ENCODE results near the gene SFRP5. TPM values are rescaled to one million over a fixed set of nuclear protein-coding genes. Genes with fewer than 3 reads are reported as not detected.

The SFRP5 gene
- total RNA-seq, 1 donor from 2014 or later, result not detected

DNA sequence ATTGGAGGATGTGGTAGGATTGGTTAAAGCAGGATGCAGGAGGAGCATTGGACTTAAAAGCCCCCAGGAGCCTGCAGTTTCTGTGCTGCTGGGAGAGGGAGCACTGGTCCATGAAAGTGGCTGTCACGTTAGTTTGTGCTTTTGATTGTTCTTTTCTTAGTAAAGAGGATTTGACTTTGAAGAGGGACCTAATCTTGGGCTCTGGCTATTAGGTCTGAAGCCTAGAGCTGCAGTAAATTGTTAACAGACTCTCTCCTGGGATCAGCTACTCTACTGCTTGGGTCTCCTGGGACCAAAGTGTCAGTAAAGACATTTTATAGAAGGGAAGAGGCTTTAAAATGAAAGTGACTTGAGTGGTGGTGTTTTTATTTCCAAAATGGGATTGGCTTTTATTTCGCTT is 31.2 kb downstream of the SFRP5 start:
- TF ChIP-seq EZH2phosphoT487 (IDR thresholded peaks at IDR 0.05) (no peak), EZH2 (IDR thresholded peaks at IDR 0.05) (no peak), CTCF (IDR thresholded peaks at IDR 0.05) (no peak)
- Histone ChIP-seq H3K9me3 (ENCODE audit: low read depth) (no peaks in the 10 kb centered on the region), H3K4me3 (no peak overlapping the region), H3K27me3 (peaks cover 12% of the 10 kb centered on the region), H3K4me2 (no peak overlapping the region), H3K79me2 (ENCODE audit: low read depth) (peaks cover 28% of the 10 kb centered on the region), H4K20me1 (ENCODE audit: low read depth) (peaks cover 32% of the 10 kb centered on the region), H2AFZ (replicated peaks) (no peak overlapping the region), H3K27ac (no peak overlapping the region), H3K4me1 (peaks cover 3% of the 10 kb centered on the region), H3F3A (ENCODE audit: low read depth) (no peaks in the 10 kb centered on the region), H3K36me3 (no peaks in the 10 kb centered on the region), H3K9ac (no peak overlapping the region)
- no peak overlapping the region for H3K27ac Mint-ChIP-seq
- DNase-seq (ENCODE audit: low spot score), result no peak
- peaks cover 7% of the 10 kb centered on the region for H3K27me3 Mint-ChIP-seq (ENCODE audit: insufficient read depth, low read depth)
- no peaks in the 10 kb centered on the region for H3K9me3 Mint-ChIP-seq
- peaks cover 19% of the 10 kb centered on the region for H3K36me3 Mint-ChIP-seq
- peak overlapping the region; percentile 9 for H3K4me3 Mint-ChIP-seq
- H3K4me1 Mint-ChIP-seq, result peaks cover 52% of the 10 kb centered on the region

GRCh38 chr10:97738616-97739015 is 33.2 kb downstream of the SFRP5 start:
- Histone ChIP-seq H3K9ac (no peak overlapping the region), H3K27me3 (peaks cover 32% of the 10 kb centered on the region), H3K27ac (no peak overlapping the region), H3K4me1 (peaks cover 3% of the 10 kb centered on the region), H3K4me3 (no peak overlapping the region), H3K9me3 (ENCODE audit: low read depth) (no peaks in the 10 kb centered on the region), H3K79me2 (ENCODE audit: low read depth) (peaks cover 28% of the 10 kb centered on the region), H3K4me2 (peak overlapping the region; percentile 96), H2AFZ (replicated peaks) (no peak overlapping the region), H3F3A (ENCODE audit: low read depth) (no peaks in the 10 kb centered on the region), H4K20me1 (ENCODE audit: low read depth) (peaks cover 32% of the 10 kb centered on the region), H3K36me3 (no peaks in the 10 kb centered on the region)
- TF ChIP-seq EZH2 (IDR thresholded peaks at IDR 0.05), result no peak
- no peak for TF ChIP-seq EZH2phosphoT487 (IDR thresholded peaks at IDR 0.05)
- TF ChIP-seq CTCF (IDR thresholded peaks at IDR 0.05), result no peak
- peak overlapping the region; percentile 95 for H3K4me3 Mint-ChIP-seq
- H3K27ac Mint-ChIP-seq, result no peak overlapping the region
- no peak for DNase-seq (ENCODE audit: low spot score)
- peaks cover 8% of the 10 kb centered on the region for H3K27me3 Mint-ChIP-seq (ENCODE audit: insufficient read depth, low read depth)
- H3K36me3 Mint-ChIP-seq, result peaks cover 7% of the 10 kb centered on the region
- peaks cover 2% of the 10 kb centered on the region for H3K9me3 Mint-ChIP-seq
- peaks cover 48% of the 10 kb centered on the region for H3K4me1 Mint-ChIP-seq

DNA sequence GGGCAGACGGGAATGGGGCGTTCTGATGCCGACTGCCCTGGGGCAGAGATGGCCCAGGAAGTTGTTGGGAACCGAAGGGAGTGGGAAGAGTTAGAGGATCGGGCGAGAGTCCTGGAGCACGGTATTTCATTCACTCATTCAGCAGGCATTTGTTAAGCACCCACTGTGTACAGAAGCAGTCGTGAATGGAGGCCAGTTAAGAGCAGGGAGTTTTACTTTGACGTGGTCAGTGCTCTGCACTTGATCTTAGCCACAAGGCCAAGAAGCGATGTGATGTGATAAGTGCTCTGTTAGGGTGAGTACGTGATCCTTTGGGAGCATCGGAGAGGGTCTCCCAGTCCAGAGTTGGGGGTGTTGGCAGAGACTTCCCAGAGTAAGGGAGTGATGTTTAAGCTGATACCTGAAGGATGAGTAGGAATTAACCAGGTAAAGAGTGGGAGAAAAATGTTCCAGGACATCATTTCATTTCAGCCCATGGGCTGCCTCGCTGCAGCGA is 34.0 kb downstream of the SFRP5 start:
- H3K27me3 Mint-ChIP-seq (ENCODE audit: insufficient read depth, low read depth), result peaks cover 8% of the 10 kb centered on the region
- DNase-seq (ENCODE audit: low spot score), result no peak
- H3K9me3 ChIP-seq (ENCODE audit: low read depth), result no peaks in the 10 kb centered on the region
- H4K20me1 ChIP-seq (ENCODE audit: low read depth), result peaks cover 29% of the 10 kb centered on the region
- H3K36me3 ChIP-seq, result no peaks in the 10 kb centered on the region
- peaks cover 33% of the 10 kb centered on the region for H3K27me3 ChIP-seq
- H3F3A ChIP-seq (ENCODE audit: low read depth), result no peaks in the 10 kb centered on the region
- peak overlapping the region; percentile 71 for H3K9ac ChIP-seq
- H3K36me3 Mint-ChIP-seq, result peaks cover 5% of the 10 kb centered on the region
- peak overlapping the region; percentile 89 for H2AFZ ChIP-seq (replicated peaks)
- no peak for TF ChIP-seq CTCF (IDR thresholded peaks at IDR 0.05)
- no peak for TF ChIP-seq EZH2phosphoT487 (IDR thresholded peaks at IDR 0.05)
- TF ChIP-seq EZH2 (IDR thresholded peaks at IDR 0.05), result no peak
- H3K27ac Mint-ChIP-seq, result peak overlapping the region; percentile 26
- no peak overlapping the region for H3K27ac ChIP-seq
- H3K4me3 Mint-ChIP-seq, result peak overlapping the region; percentile 95
- H3K9me3 Mint-ChIP-seq, result peaks cover 2% of the 10 kb centered on the region
- H3K4me1 Mint-ChIP-seq, result peaks cover 40% of the 10 kb centered on the region
- H3K79me2 ChIP-seq (ENCODE audit: low read depth), result peaks cover 28% of the 10 kb centered on the region
- peaks cover 3% of the 10 kb centered on the region for H3K4me1 ChIP-seq
- H3K4me2 ChIP-seq, result peak overlapping the region; percentile 96
- H3K4me3 ChIP-seq, result peak overlapping the region; percentile 88
